ENCODE data around the gene FAR2. TPM values are rescaled to one million over a fixed set of nuclear protein-coding genes. Genes with fewer than 3 reads are reported as not detected.

Gene FAR2
- total and polyA plus RNA-seq, 2 donors (not counting 1 experiment from before 2014, with no cell fraction given): 9.2 to 10.2 TPM

DNA sequence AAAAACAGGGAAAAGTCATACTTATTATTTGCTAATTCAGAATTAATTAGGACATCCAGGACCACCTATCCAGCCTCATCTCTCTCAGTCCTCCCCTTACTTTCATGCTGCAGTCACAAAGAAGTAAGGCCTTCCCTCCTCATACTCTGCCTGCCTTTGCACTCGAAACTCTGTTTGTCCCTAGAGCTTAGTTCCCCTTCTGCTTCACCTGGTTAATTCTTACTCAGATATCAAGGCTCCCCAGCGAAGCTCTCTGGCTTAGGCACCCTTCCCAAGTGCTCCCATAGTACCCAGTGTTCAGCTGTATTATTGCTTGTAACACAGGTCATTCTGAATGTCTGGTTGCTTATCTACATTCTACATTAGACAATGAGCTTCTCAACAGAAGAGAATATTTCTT lies 150.6 kb downstream of the FAR2 start:
- H3K4me2 ChIP-seq (ENCODE audit: extremely low read depth, insufficient read depth, low read length): no peak overlapping the region
- no peaks in the 10 kb centered on the region for H3K9me3 ChIP-seq (ENCODE audit: control insufficient read depth, insufficient read depth, low read depth, low read length)
- no peak overlapping the region for H3K27ac ChIP-seq (ENCODE audit: insufficient read depth, low read length)
- H3K4me1 ChIP-seq (ENCODE audit: control insufficient read depth, extremely low read depth, insufficient read depth, low read length): no peaks in the 10 kb centered on the region
- H4K20me1 ChIP-seq (ENCODE audit: control insufficient read depth, extremely low read depth, insufficient read depth, low read length): no peaks in the 10 kb centered on the region
- H3K79me2 ChIP-seq (ENCODE audit: control insufficient read depth, insufficient read depth, low read length): no peaks in the 10 kb centered on the region
- H3K4me3 ChIP-seq (replicated peaks in 1 of 4; ENCODE audit: control extremely low read depth in 1 of 4, insufficient read depth in 1 of 4, low read depth in 3 of 4, low read length in 4 of 4): no peak overlapping the region
- no peak overlapping the region for H3K9ac ChIP-seq (ENCODE audit: insufficient read depth, low read length)
- H3K27me3 ChIP-seq (ENCODE audit: control insufficient read depth, insufficient read depth, low read length): no peaks in the 10 kb centered on the region
- DNase-seq (ENCODE audit: low read depth in 2 of 2): no peak
- TF ChIP-seq, protein P1, sequence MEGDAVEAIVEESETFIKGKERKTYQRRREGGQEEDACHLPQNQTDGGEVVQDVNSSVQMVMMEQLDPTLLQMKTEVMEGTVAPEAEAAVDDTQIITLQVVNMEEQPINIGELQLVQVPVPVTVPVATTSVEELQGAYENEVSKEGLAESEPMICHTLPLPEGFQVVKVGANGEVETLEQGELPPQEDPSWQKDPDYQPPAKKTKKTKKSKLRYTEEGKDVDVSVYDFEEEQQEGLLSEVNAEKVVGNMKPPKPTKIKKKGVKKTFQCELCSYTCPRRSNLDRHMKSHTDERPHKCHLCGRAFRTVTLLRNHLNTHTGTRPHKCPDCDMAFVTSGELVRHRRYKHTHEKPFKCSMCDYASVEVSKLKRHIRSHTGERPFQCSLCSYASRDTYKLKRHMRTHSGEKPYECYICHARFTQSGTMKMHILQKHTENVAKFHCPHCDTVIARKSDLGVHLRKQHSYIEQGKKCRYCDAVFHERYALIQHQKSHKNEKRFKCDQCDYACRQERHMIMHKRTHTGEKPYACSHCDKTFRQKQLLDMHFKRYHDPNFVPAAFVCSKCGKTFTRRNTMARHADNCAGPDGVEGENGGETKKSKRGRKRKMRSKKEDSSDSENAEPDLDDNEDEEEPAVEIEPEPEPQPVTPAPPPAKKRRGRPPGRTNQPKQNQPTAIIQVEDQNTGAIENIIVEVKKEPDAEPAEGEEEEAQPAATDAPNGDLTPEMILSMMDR (conservative IDR thresholded peaks at IDR 0.05 in 1 of 2, IDR thresholded peaks at IDR 0.05 in 1 of 2; ENCODE audit: low read depth in 1 of 2, low read length in 2 of 2): no peak
- TF ChIP-seq EZH2 (IDR thresholded peaks at IDR 0.05; ENCODE audit: low read length, missing control alignments): no peak
- no peaks in the 10 kb centered on the region for H3K36me3 ChIP-seq (ENCODE audit: control insufficient read depth, insufficient read depth, low read length)
- no peak overlapping the region for H2AFZ ChIP-seq (ENCODE audit: low read length)

DNA sequence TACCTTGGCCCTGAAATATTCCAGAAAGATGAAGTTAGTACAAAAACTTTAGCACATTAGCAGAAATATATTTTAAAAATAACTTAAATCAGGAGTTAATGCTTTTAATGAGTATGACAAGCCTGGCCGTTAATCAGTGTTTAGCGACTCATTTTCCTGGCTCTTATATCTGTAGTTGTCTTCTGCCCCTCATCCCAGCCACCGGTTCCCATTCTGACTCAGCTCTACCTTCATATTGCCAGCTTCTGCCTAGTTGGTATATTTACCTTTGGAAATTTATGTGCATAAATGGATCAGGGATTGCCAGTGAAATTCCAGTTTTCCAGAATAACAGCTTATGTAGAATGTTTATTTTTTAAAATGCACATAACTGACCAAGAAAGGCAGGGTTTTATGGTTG lies 152.0 kb downstream of the FAR2 start:
- TF ChIP-seq, protein P1 (conservative IDR thresholded peaks at IDR 0.05 in 1 of 2, IDR thresholded peaks at IDR 0.05 in 1 of 2; ENCODE audit: low read depth in 1 of 2, low read length in 2 of 2): no peak
- TF ChIP-seq EZH2 (IDR thresholded peaks at IDR 0.05; ENCODE audit: low read length, missing control alignments): no peak
- Histone ChIP-seq H3K27me3 (ENCODE audit: control insufficient read depth, insufficient read depth, low read length) (no peaks in the 10 kb centered on the region), H3K9ac (ENCODE audit: insufficient read depth, low read length) (no peak overlapping the region), H3K4me3 (replicated peaks in 1 of 4; ENCODE audit: control extremely low read depth in 1 of 4, insufficient read depth in 1 of 4, low read depth in 3 of 4, low read length in 4 of 4) (no peak overlapping the region), H4K20me1 (ENCODE audit: control insufficient read depth, extremely low read depth, insufficient read depth, low read length) (no peaks in the 10 kb centered on the region), H3K36me3 (ENCODE audit: control insufficient read depth, insufficient read depth, low read length) (no peaks in the 10 kb centered on the region), H3K9me3 (ENCODE audit: control insufficient read depth, insufficient read depth, low read depth, low read length) (no peaks in the 10 kb centered on the region), H3K4me2 (ENCODE audit: extremely low read depth, insufficient read depth, low read length) (no peak overlapping the region), H2AFZ (ENCODE audit: low read length) (no peak overlapping the region), H3K79me2 (ENCODE audit: control insufficient read depth, insufficient read depth, low read length) (no peaks in the 10 kb centered on the region), H3K27ac (ENCODE audit: insufficient read depth, low read length) (no peak overlapping the region), H3K4me1 (ENCODE audit: control insufficient read depth, extremely low read depth, insufficient read depth, low read length) (no peaks in the 10 kb centered on the region)
- DNase-seq (ENCODE audit: low read depth in 2 of 2): no peak

DNA sequence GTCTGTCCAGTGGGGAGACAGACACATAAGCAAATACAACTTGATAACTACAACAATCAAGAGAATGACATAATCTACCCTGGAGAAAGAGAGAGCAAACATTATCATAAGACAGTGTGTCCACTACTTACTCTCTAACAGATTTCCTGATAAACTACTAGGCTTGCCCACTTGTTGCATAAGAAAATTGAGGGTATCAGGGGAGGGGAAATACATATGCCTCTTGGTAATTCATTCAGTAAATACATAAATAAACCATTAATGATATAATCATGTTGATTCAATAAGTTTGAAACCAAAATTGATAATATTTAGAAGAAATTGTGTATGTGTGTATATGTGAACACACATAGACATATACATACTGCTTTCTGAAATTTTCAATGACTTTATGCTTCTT lies 155.3 kb downstream of the FAR2 start:
- no peaks in the 10 kb centered on the region for H3K9me3 ChIP-seq (ENCODE audit: control insufficient read depth, insufficient read depth, low read depth, low read length)
- no peaks in the 10 kb centered on the region for H3K79me2 ChIP-seq (ENCODE audit: control insufficient read depth, insufficient read depth, low read length)
- no peak overlapping the region for H3K4me2 ChIP-seq (ENCODE audit: extremely low read depth, insufficient read depth, low read length)
- H3K9ac ChIP-seq (ENCODE audit: insufficient read depth, low read length): no peak overlapping the region
- no peaks in the 10 kb centered on the region for H4K20me1 ChIP-seq (ENCODE audit: control insufficient read depth, extremely low read depth, insufficient read depth, low read length)
- no peak overlapping the region for H3K4me3 ChIP-seq (replicated peaks in 1 of 4; ENCODE audit: control extremely low read depth in 1 of 4, insufficient read depth in 1 of 4, low read depth in 3 of 4, low read length in 4 of 4)
- DNase-seq (ENCODE audit: low read depth in 2 of 2): no peak
- H3K4me1 ChIP-seq (ENCODE audit: control insufficient read depth, extremely low read depth, insufficient read depth, low read length): no peaks in the 10 kb centered on the region
- no peak overlapping the region for H3K27ac ChIP-seq (ENCODE audit: insufficient read depth, low read length)
- H3K36me3 ChIP-seq (ENCODE audit: control insufficient read depth, insufficient read depth, low read length): no peaks in the 10 kb centered on the region
- TF ChIP-seq, protein P1 (conservative IDR thresholded peaks at IDR 0.05 in 1 of 2, IDR thresholded peaks at IDR 0.05 in 1 of 2; ENCODE audit: low read depth in 1 of 2, low read length in 2 of 2): no peak
- TF ChIP-seq EZH2 (IDR thresholded peaks at IDR 0.05; ENCODE audit: low read length, missing control alignments): no peak
- no peak overlapping the region for H2AFZ ChIP-seq (ENCODE audit: low read length)
- H3K27me3 ChIP-seq (ENCODE audit: control insufficient read depth, insufficient read depth, low read length): no peaks in the 10 kb centered on the region

Data from fibroblast of lung (primary cell).